AG04449 (cell line): Measurements from ENCODE around the gene HYDIN.

Source experiments
- CTCF ChIA-PET: fragments of 350-600 bp; formaldehyde crosslinking; extraction: SDS; loops from one replicate; lab custom pipeline; 2021; ENCODE audit warnings: antibody characterized with exemption; lab: Yijun Ruan, JAX
- POLR2A ChIA-PET: fragments of 400-600, 350-600 bp; formaldehyde crosslinking; extraction: SDS; loops from one replicate; lab custom pipeline; 2020; ENCODE audit warnings: antibody characterized with exemption, inconsistent platforms; lab: Yijun Ruan, JAX
- DNase-seq: peaks from one replicate; pipeline ENCODE4 v3.0.0-alpha.2; 2010; ENCODE audit warnings: low read depth, low spot score
- H3K4me3 ChIP-seq: 2 replicates; pipeline ENCODE4 v1.5.1; 2011; ENCODE audit warnings: low read depth, mild to moderate bottlenecking, control low read depth, low read length
- CTCF ChIP-seq: IDR thresholded peaks from one replicate; pipeline ENCODE4 v1.5.1; 2011; ENCODE audit warnings: mild to moderate bottlenecking, moderate library complexity, low read length, control low read depth, inconsistent platforms; ENCODE audit not compliant: insufficient read depth; ENCODE audit errors: missing control alignments

The HYDIN gene

GRCh38 chr16:71216714-71217113, 13.8 kb downstream of the HYDIN start:
- no peak overlapping the region for H3K4me3 ChIP-seq
- TF ChIP-seq CTCF, result no peak
- no peak for DNase-seq
- POLR2A ChIA-PET, result no interaction called here
- CTCF ChIA-PET, result no interaction called here

- TF ChIP-seq CTCF, result no peak
- POLR2A ChIA-PET, result no interaction called here
- no peak for DNase-seq
- H3K4me3 ChIP-seq, result no peak overlapping the region
- CTCF ChIA-PET, result no interaction called here
Measured at GRCh38 chr16:71214746-71215381, 15.7 kb downstream of the HYDIN start.

- no peak for DNase-seq
- ChIA-PET CTCF (no interaction called here), POLR2A (no interaction called here)
- TF ChIP-seq CTCF, result no peak
- H3K4me3 ChIP-seq, result no peak overlapping the region
Measured at GRCh38 chr16:71205482-71206131, 24.9 kb downstream of the HYDIN start.

GRCh38 chr16:71203631-71204030, 26.9 kb downstream of the HYDIN start:
- DNase-seq, result no peak
- CTCF ChIA-PET, result no interaction called here

GRCh38 chr16:71201556-71201955, 29.0 kb downstream of the HYDIN start:
- H3K4me3 ChIP-seq, result no peak overlapping the region
- POLR2A ChIA-PET, result no interaction called here
- no peak for DNase-seq
- TF ChIP-seq CTCF, result no peak
- CTCF ChIA-PET, result no interaction called here

More at GRCh38 chr16:71203631-71204030, 26.9 kb downstream of the HYDIN start:
- no peak for TF ChIP-seq CTCF
- H3K4me3 ChIP-seq, result no peak overlapping the region
- POLR2A ChIA-PET, result no interaction called here

- DNase-seq, result no peak
- no peak overlapping the region for H3K4me3 ChIP-seq
- ChIA-PET POLR2A (no interaction called here), CTCF (no interaction called here)
- no peak for TF ChIP-seq CTCF
Measured at GRCh38 chr16:71201054-71201453, 29.5 kb downstream of the HYDIN start.
